Epidermal melanocyte (primary cell): ENCODE measurements around the gene LMO1.

Source experiments
- DNase-seq: peaks from one replicate; pipeline ENCODE4 v3.0.0; 2011; ENCODE audit warnings: low spot score; ENCODE audit not compliant: insufficient read length

Gene LMO1

GRCh38 chr11:8229299-8230177 is 34.1 kb downstream of the LMO1 start:
- DNase-seq: no peak

DNA sequence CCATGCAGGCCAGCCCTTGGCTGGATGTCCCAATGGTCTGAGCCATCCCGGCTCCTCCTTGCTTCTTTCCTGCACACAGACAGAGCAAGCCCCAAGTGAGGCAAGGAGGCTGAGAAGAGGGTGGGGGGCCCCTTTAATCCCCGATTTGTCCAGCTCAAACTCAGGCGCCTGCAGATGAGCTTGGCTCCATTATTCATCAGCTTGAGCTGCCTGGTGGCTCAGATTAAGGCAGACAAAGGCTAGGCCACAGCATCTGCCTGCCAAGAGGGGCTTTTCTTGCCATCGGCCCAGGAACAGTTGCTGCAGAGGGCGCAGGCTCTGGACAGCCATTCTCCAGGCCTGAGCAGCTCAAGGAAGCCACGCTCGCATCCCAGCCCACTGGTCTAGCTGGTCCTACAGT is 35.4 kb downstream of the LMO1 start:
- DNase-seq: no peak

- DNase-seq: no peak
These were observed 36.2 kb downstream of the LMO1 start for GRCh38 chr11:8227156-8228152.

GRCh38 chr11:8225589-8226036 is 38.1 kb downstream of the LMO1 start:
- DNase-seq: peak; percentile 69

DNA sequence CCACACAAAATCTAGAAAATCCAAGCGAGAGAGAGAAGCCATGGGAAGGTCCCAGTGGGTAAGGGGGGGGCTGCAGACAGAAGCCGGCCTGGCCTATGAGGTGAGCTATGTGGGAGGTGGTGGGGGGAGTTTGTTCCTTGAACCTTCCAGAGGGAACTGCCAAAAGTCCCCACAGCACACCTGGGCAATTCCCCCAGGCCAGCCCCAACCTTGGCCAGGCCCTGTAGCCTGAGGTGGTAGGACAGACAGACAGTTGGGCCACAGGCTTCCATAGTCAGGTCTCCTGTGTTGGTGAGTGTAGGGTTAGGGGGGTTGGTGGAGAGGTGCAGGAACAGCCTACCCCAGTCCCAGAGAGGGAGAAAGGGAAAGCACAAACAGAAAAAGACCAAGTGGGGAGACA is 39.0 kb downstream of the LMO1 start:
- DNase-seq: no peak

- no peak for DNase-seq
These were observed 39.5 kb downstream of the LMO1 start for GRCh38 chr11:8224161-8224591.

DNA sequence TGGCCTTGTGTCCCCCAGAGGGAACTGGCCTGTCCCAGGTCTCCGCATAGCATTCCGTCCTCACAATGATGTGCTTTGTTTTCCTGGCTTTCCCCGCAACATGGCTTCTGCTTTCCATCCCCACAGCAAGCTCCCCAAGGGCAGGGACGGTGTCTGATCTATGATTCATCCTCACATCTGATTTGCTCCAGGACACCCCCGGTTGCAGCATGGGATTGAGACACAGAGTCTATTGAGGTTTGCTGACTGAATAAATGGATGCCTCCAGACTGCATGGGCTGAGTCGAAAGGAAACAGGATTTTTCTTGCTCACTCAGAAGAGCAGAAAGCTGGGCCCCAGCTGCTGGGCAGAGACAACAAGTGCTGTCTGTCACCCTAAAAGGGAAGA is 40.2 kb downstream of the LMO1 start:
- DNase-seq: peak; percentile 63

DNA sequence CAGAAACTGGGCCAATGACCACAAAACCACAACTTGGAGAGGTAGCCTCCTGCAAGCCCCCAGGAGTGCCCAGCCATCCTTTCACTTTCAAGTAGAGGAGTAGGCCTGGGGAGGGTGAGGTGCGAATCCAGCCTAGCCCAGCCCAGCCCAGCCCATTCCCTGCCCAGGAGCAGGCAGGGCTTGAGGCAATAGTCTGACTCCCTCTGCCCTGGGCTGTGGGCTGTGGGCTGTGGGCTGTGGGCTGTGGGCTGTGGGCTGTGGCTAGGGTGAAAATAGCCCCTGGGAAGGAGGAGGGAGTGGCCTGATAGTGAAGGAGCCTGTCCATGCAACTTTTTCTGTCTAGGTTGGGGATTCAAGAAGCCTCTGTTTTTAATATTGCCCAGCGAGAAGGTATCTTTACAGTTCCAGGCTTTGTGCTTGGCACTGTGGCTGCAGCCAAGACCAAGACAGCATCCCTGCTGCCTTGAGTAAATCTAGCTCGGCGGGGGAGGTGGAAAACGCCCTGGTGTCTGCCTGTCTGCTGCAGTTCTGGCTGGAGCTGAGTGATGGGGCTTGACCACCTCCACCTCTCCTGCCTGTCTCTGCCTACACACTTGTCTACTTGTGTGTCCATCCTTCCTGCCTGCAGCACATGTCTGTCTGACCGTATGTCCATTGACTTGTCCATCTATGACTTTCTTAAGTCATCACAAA is 40.7 kb downstream of the LMO1 start:
- DNase-seq: no peak

DNA sequence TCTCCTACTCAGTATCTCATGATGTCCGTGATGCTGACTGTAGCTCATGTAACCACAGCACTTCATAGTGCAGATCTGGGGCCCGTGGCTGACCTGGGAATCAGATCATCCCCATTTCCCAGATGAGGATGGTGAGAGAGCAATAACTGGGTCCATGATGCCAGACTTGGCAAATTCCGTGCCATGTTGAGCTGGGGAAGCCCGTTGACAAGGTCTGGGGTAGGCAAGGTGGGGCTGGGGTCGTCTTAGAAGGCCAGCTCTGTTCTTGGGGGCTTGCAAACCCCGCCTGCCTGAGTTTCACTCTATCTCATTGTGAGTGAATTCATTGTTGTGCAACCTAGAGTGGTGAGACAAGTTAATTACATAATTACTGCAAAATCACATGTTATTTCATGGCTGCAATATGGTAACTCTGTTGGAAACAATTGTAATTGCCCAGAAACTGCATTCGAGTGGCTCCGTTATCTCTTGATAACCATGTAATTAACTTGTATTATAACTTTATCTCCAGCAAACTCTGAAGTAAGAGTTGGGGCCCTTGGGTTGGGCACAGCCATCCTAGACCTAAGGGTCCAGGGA is 41.7 kb downstream of the LMO1 start:
- no peak for DNase-seq

DNA sequence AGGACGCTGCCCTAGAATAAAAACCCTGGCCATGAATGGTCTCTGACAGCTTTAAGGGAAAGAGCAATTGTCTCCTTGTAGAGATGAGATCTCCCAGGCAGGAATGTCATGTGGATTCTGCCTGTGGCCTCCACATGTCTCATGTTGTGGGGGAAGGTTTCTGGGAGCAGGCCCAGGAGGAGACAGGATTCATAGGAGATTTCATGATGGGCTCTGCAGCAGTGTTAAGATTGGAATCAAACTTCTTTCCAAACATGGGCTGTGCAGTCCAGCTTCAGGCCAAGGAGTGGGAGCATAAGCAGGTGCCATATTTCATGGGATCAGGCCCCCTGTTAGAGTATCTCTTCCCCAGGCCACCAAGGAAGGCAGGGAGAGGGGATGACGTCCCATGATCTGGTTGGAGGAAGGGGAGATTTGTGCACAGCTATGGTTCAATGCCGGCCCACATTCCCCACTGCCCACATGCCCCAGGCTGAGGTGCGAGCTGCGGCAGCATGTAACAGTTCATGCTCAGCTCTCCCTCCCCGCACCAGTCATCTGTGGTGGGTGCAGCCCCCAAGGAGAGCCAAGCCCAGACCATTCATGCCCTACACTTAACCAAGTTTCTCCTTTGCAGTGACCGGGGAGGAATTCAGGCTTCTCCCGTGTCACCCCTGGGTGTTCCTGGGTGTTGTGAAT is 42.5 kb downstream of the LMO1 start:
- no peak for DNase-seq

- no peak for DNase-seq
These were observed 43.2 kb downstream of the LMO1 start for GRCh38 chr11:8220261-8221045.

GRCh38 chr11:8219257-8220021 is 44.2 kb downstream of the LMO1 start:
- no peak for DNase-seq

GRCh38 chr11:8218840-8219239 is 44.8 kb downstream of the LMO1 start:
- no peak for DNase-seq

- no peak for DNase-seq
These were observed 45.3 kb downstream of the LMO1 start for GRCh38 chr11:8218409-8218808.

- no peak for DNase-seq
These were observed 45.8 kb downstream of the LMO1 start for GRCh38 chr11:8217926-8218325.

GRCh38 chr11:8217136-8217535 is 46.5 kb downstream of the LMO1 start:
- no peak for DNase-seq

DNA sequence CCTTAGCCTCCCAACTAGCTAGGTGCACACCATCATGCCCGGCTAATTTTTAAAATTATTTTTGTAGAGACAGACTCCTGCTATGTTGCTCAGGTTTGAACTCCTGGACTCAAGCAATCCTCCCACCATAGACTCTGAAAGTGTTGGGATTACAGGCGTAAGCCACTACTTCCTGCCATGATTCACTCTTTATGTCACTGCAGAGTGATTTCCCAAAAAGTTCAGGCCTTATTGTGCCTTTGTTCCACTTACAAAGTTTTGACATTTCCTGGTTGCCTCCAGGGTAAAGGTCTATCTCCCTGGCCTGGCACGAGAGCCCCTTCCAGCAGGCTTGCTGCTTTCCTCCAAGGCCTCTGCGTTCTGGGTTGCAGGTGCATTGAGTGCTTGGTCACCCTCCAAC is 50.3 kb downstream of the LMO1 start:
- no peak for DNase-seq

DNA sequence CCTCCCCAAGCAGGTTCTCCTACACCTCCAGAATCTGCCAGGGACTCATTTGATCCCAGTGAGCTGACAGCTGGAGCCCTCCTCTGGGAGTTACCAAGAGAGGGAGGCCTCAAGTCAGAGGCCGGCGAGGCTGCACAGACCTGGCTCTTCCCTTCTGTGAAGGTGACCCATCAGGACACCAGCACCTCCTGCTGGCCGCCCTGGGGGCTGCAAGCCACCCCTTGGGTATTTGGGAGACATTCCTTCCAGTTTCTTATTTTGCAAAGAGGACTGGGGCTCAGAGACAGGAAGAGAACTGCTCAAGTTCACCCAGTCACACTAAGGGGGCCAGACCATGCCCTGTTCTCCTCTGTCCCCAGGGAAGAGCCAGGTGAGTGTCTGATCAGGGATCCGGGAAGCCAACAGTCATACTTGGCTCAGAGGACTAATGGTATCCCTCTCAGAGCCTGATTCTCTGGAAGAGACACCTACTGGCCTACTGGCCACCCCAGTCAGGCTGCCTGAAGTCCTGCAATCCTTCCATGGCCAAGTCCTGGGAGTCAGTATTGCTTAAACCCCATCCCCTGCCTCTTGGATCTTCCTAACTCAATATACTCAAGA is 54.4 kb downstream of the LMO1 start:
- DNase-seq: no peak
